ENCODE results near the gene TUFM. TPM values are rescaled to one million over a fixed set of nuclear protein-coding genes. Genes with fewer than 3 reads are reported as not detected.

TUFM gene
- total and polyA plus RNA-seq, 2 of the 8 experiments (the other 6 are each of a cell fraction or from before 2014, with no cell fraction given): 216 to 249 TPM

DNA sequence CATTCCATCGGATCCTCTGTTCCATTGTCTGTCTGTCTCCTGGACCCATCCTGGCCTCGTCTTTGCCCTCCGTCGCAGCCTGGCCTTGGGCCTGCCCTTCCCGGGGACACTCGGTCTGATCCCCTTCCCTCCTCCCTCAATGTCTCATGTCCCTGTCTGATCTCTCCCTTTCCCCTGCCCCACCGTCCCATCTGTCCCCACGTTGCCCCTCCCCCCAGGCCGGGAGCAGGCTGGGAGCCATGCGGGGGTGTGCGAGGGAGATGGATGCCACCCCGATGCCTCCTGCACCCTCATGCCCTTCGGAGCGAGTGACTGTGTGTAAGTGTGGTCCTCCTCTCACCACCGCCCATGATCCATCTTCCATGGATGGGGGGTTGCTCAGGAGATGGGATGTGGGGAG is 26.8 kb upstream of the TUFM start (continued):
- TF ChIP-seq NANOG (IDR thresholded peaks at IDR 0.05; ENCODE audit: insufficient read depth, low read depth, low read length, poor library complexity, severe bottlenecking): no peak

All from H1 (cell line).